HepG2 (cell line): Measurements from ENCODE around the gene HDGFL2. TPM values are rescaled to one million over a fixed set of nuclear protein-coding genes. Genes with fewer than 3 reads are reported as not detected.

Experiments
- CEBPG ChIP-seq: IDR thresholded peaks from 2 replicates; pipeline ENCODE4 v1.6.1; 2016
- CREM ChIP-seq, 2 experiments: sonication (generic) in 1 of 2; formaldehyde crosslinking in 1 of 2; IDR thresholded peaks; 2 replicates each; pipeline versions ENCODE4 v1.4.0 to v1.6.1; 2016 to 2020; ENCODE audit warnings: antibody characterized with exemption in 1 of 2, mild to moderate bottlenecking in 1 of 2, missing genetic modification reagents in 1 of 2
- FOXK2 ChIP-seq: fragments of 450-650 bp; IDR thresholded peaks from 2 replicates; pipeline ENCODE4 v1.6.1; 2016
- HMGA1 ChIP-seq: sonication (generic); formaldehyde crosslinking; conservative IDR thresholded peaks from 2 replicates; pipeline ENCODE4 v1.4.0; 2020; ENCODE audit warnings: missing genetic modification reagents
- HOXA7 ChIP-seq: sonication (generic); formaldehyde crosslinking; IDR thresholded peaks from 2 replicates; pipeline ENCODE4 v1.8.1; 2022; ENCODE audit warnings: mild to moderate bottlenecking, missing genetic modification reagents, moderate library complexity
- IKZF4 ChIP-seq: sonication (generic); formaldehyde crosslinking; IDR thresholded peaks from 2 replicates; pipeline ENCODE4 v1.5.1; 2020; ENCODE audit warnings: borderline replicate concordance, mild to moderate bottlenecking, low read depth, missing genetic modification reagents; ENCODE audit errors: not compliant biosample characterization
- MTA1 ChIP-seq: sonication (generic); formaldehyde crosslinking; IDR thresholded peaks from 2 replicates; pipeline ENCODE4 v1.4.0; 2020; ENCODE audit warnings: missing genetic modification reagents, mild to moderate bottlenecking, borderline replicate concordance
- MYPOP ChIP-seq: sonication (generic); formaldehyde crosslinking; IDR thresholded peaks from 2 replicates; pipeline ENCODE4 v1.8.1; 2023; ENCODE audit warnings: mild to moderate bottlenecking, moderate library complexity, missing genetic modification reagents
- NFIC ChIP-seq: IDR thresholded peaks from 2 replicates; pipeline ENCODE4 v1.6.1; 2012; ENCODE audit warnings: mild to moderate bottlenecking, low read length, inconsistent platforms
- PHF21A ChIP-seq: sonication (generic); formaldehyde crosslinking; IDR thresholded peaks from 2 replicates; pipeline ENCODE4 v1.5.0; 2020; ENCODE audit warnings: mild to moderate bottlenecking, missing genetic modification reagents
- PHF8 ChIP-seq: sonication (generic); formaldehyde crosslinking; IDR thresholded peaks from 2 replicates; pipeline ENCODE4 v1.5.0; 2020; ENCODE audit warnings: missing genetic modification reagents
- SATB2 ChIP-seq: sonication (generic); formaldehyde crosslinking; IDR thresholded peaks from 2 replicates; pipeline ENCODE4 v1.5.0; 2020; ENCODE audit warnings: missing genetic modification reagents
- SMYD3 ChIP-seq: sonication (generic); formaldehyde crosslinking; IDR thresholded peaks from 2 replicates; pipeline ENCODE4 v1.8.1; 2023; ENCODE audit warnings: mild to moderate bottlenecking, missing genetic modification reagents
- SP5 ChIP-seq: IDR thresholded peaks from 2 replicates; pipeline ENCODE4 v1.6.1; 2016; ENCODE audit warnings: low read depth, borderline replicate concordance
- TFDP2 ChIP-seq: sonication (generic); formaldehyde crosslinking; IDR thresholded peaks from 2 replicates; pipeline ENCODE4 v1.4.0; 2020; ENCODE audit warnings: missing genetic modification reagents
- WIZ ChIP-seq: sonication (generic); formaldehyde crosslinking; IDR thresholded peaks from 2 replicates; pipeline ENCODE4 v1.5.1; 2020; ENCODE audit warnings: mild to moderate bottlenecking, missing genetic modification reagents
- ZMYM3 ChIP-seq: sonication (generic); formaldehyde crosslinking; IDR thresholded peaks from 2 replicates; pipeline ENCODE4 v1.5.1; 2020; ENCODE audit warnings: mild to moderate bottlenecking, missing genetic modification reagents
- ZNF251 ChIP-seq: sonication (generic); formaldehyde crosslinking; IDR thresholded peaks from 2 replicates; pipeline ENCODE4 v1.9.0; 2021; ENCODE audit warnings: mild to moderate bottlenecking, missing genetic modification reagents
- ZNF34 ChIP-seq: sonication (generic); formaldehyde crosslinking; IDR thresholded peaks from 2 replicates; pipeline ENCODE4 v1.4.0; 2020; ENCODE audit warnings: mild to moderate bottlenecking, missing genetic modification reagents, borderline replicate concordance
- ZNF619 ChIP-seq: sonication (generic); formaldehyde crosslinking; IDR thresholded peaks from 2 replicates; pipeline ENCODE4 v1.4.0; 2020; ENCODE audit warnings: mild to moderate bottlenecking, missing genetic modification reagents
- polyA plus RNA-seq, 8 experiments: library from polyadenylated mRNA; depleted of rRNA in 3 of 8; stranded (reverse) in 7 of 8; unstranded in 1 of 8; fragments of >200 nt; fragmentation: Illumina TruSeq in 4 of 8; extraction: Trizol in 4 of 8; gene quantifications; 2 replicates each; pipeline versions ENCODE4 v1.2.1 to v1.2.3, GENCODE V29; 2011 to 2016; ENCODE audit warnings: low read depth in 4 of 8, missing spikeins in 1 of 8, mixed read lengths in 1 of 8; ENCODE audit not compliant: insufficient read depth in 1 of 8
- total RNA-seq, 5 experiments: library from RNA; depleted of rRNA; stranded (reverse); fragments of >200 nt; fragmentation: Illumina TruSeq; extraction: Trizol; gene quantifications; 2 replicates each; pipeline ENCODE4 v1.2.3, GENCODE V29; 2016; ENCODE audit warnings: low read depth in 1 of 5
- TF ChIP-seq, protein P1 (sequence below): IDR thresholded peaks from 2 replicates; pipeline ENCODE4 v1.6.1; 2016; ENCODE audit warnings: missing biosample characterization, missing genetic modification reagents, low read depth
- TF ChIP-seq, protein P2 (sequence below): sonication (generic); formaldehyde crosslinking; IDR thresholded peaks from 2 replicates; pipeline ENCODE4 v1.4.0; 2020; ENCODE audit warnings: missing genetic modification reagents
- TF ChIP-seq, protein P3 (sequence below): sonication (generic); formaldehyde crosslinking; IDR thresholded peaks from 2 replicates; pipeline ENCODE4 v1.5.1; 2020; ENCODE audit warnings: mild to moderate bottlenecking, missing genetic modification reagents, moderate library complexity
- TF ChIP-seq, protein P4 (sequence below): sonication (generic); formaldehyde crosslinking; IDR thresholded peaks from 2 replicates; pipeline ENCODE4 v1.8.0; 2023; ENCODE audit warnings: mild to moderate bottlenecking, missing genetic modification reagents

Gene HDGFL2
- total and polyA plus RNA-seq, 2 of the 13 experiments (the other 11 are each of a cell fraction or from before 2014, with no cell fraction given), result 20.0 to 51.1 TPM

GRCh38 chr19:4521170-4521887 lies 49.2 kb downstream of the HDGFL2 start (continued):
- TF ChIP-seq SATB2 (CRISPR knock-in tag), result no peak
- TF ChIP-seq, protein P1, sequence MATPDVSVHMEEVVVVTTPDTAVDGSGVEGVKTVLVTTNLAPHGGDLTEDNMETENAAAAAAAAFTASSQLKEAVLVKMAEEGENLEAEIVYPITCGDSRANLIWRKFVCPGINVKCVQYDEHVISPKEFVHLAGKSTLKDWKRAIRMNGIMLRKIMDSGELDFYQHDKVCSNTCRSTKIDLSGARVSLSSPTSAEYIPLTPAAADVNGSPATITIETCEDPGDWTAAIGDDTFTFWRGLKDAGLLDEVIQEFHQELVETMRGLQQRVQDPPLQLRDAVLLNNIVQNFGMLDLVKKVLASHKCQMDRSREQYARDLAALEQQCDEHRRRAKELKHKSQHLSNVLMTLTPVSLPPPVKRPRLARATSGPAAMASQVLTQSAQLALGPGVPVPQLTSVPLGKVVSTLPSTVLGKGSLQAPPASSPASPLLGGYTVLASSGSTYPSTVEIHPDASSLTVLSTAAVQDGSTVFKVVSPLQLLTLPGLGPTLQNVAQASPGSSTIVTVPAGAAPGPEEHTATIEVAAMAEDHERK (CRISPR knock-in tag), result no peak
- peak; percentile 33; the same call in 1 of the 2 replicates for TF ChIP-seq PHF21A
- TF ChIP-seq FOXK2, result no peak
- TF ChIP-seq ZMYM3, result peak; percentile 78
- TF ChIP-seq NFIC, result no peak
- TF ChIP-seq SP5 (CRISPR knock-in tag), result 0 out of 2 replicates have a peak, but pooled peaks have one; percentile 24
- TF ChIP-seq, protein P2, sequence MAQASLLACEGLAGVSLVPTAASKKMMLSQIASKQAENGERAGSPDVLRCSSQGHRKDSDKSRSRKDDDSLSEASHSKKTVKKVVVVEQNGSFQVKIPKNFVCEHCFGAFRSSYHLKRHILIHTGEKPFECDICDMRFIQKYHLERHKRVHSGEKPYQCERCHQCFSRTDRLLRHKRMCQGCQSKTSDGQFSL (CRISPR knock-in tag), result no peak
- no peak for TF ChIP-seq SMYD3 (CRISPR knock-in tag)
- TF ChIP-seq WIZ (CRISPR knock-in tag), result no peak
- no peak for TF ChIP-seq TFDP2 (CRISPR knock-in tag)
- no peak for TF ChIP-seq HMGA1 (CRISPR knock-in tag)
- peak; percentile 75 for TF ChIP-seq CEBPG (CRISPR knock-in tag)
- no peak for TF ChIP-seq MYPOP (CRISPR knock-in tag)
- TF ChIP-seq, protein P3, sequence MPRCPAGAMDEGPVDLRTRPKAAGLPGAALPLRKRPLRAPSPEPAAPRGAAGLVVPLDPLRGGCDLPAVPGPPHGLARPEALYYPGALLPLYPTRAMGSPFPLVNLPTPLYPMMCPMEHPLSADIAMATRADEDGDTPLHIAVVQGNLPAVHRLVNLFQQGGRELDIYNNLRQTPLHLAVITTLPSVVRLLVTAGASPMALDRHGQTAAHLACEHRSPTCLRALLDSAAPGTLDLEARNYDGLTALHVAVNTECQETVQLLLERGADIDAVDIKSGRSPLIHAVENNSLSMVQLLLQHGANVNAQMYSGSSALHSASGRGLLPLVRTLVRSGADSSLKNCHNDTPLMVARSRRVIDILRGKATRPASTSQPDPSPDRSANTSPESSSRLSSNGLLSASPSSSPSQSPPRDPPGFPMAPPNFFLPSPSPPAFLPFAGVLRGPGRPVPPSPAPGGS (CRISPR knock-in tag), result no peak
- TF ChIP-seq, protein P4, sequence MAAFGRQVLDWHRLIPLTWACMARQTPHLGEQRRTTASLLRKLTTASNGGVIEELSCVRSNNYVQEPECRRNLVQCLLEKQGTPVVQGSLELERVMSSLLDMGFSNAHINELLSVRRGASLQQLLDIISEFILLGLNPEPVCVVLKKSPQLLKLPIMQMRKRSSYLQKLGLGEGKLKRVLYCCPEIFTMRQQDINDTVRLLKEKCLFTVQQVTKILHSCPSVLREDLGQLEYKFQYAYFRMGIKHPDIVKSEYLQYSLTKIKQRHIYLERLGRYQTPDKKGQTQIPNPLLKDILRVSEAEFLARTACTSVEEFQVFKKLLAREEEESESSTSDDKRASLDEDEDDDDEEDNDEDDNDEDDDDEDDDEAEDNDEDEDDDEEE (CRISPR knock-in tag), result no peak
- TF ChIP-seq MTA1 (CRISPR knock-in tag), result no peak
- TF ChIP-seq ZNF619 (CRISPR knock-in tag), result no peak
- TF ChIP-seq HOXA7 (CRISPR knock-in tag), result no peak
- peak; percentile 5 for TF ChIP-seq IKZF4 (CRISPR knock-in tag)
- no peak for TF ChIP-seq PHF8 (CRISPR knock-in tag)
- no peak for TF ChIP-seq ZNF251
- no peak for TF ChIP-seq CREM (IDR thresholded peaks at IDR 0.05)
- no peak for TF ChIP-seq CREM (CRISPR knock-in tag; IDR thresholded peaks at IDR 0.05)
- 0 out of 2 replicates have a peak, but pooled peaks have one; percentile 22 for TF ChIP-seq ZNF34
